WTC11 (cell line): ENCODE data around the gene TUBB1. TPM values are rescaled to one million over a fixed set of nuclear protein-coding genes. Genes with fewer than 3 reads are reported as not detected.

ENCODE experiments used
- ATAC-seq: fragments of 200-7000 bp; cut with Tn5 transposase; 2 replicates; pipeline ENCODE4 v1.10.0; 2021; ENCODE audit warnings: mild to moderate bottlenecking, moderate library complexity
- CTCF ChIA-PET: fragments of 300-600 bp; sonication (Branson Sonifier 250); formaldehyde crosslinking; loops from one replicate; lab custom pipeline; 2021; ENCODE audit warnings: antibody characterized with exemption; lab: Charles Lee
- POLR2A ChIA-PET: fragments of 350-600 bp; sonication (Branson Sonifier 250); formaldehyde crosslinking; loops from one replicate; lab custom pipeline; 2021; ENCODE audit warnings: antibody characterized with exemption; lab: Charles Lee
- DNase-seq: peaks from one replicate; pipeline ENCODE4 v3.0.0; 2021; ENCODE audit warnings: low spot score
- H3K27ac Mint-ChIP-seq: 2 replicates; pipeline ENCODE4 v1.8.0; 2021; ENCODE audit warnings: mixed read lengths
- H3K27me3 Mint-ChIP-seq: 2 replicates; pipeline ENCODE4 v1.8.0; 2021; ENCODE audit warnings: low read depth, mild to moderate bottlenecking, moderate library complexity, mixed read lengths
- H3K36me3 Mint-ChIP-seq: 2 replicates; pipeline ENCODE4 v1.8.0; 2021; ENCODE audit warnings: mixed read lengths
- H3K4me1 Mint-ChIP-seq: 2 replicates; pipeline ENCODE4 v1.8.0; 2022; ENCODE audit warnings: mixed read lengths
- H3K4me3 Mint-ChIP-seq: 2 replicates; pipeline ENCODE4 v1.8.0; 2021; ENCODE audit warnings: mild to moderate bottlenecking, moderate library complexity, mixed read lengths
- H3K9me3 Mint-ChIP-seq: 2 replicates; pipeline ENCODE4 v1.8.0; 2021; ENCODE audit warnings: mixed read lengths
- EMX1 ChIP-seq: fragments of 250-450 bp; sonication (Bioruptor Pico); IDR thresholded peaks from 2 replicates; pipeline ENCODE4 v1.8.0; 2021; ENCODE audit warnings: mild to moderate bottlenecking
- ESRRA ChIP-seq: sonication (generic); formaldehyde crosslinking; IDR thresholded peaks from 2 replicates; pipeline ENCODE4 v1.8.1; 2022; ENCODE audit warnings: mild to moderate bottlenecking, missing genetic modification reagents, borderline replicate concordance
- FOXK1 ChIP-seq: sonication (generic); formaldehyde crosslinking; IDR thresholded peaks from 2 replicates; pipeline ENCODE4 v1.8.0; 2022; ENCODE audit warnings: mild to moderate bottlenecking, moderate library complexity, missing genetic modification reagents
- KAT7 ChIP-seq: sonication (generic); formaldehyde crosslinking; IDR thresholded peaks from 2 replicates; pipeline ENCODE4 v1.8.1; 2023; ENCODE audit warnings: missing genetic modification reagents, mild to moderate bottlenecking, borderline replicate concordance
- MLX ChIP-seq: sonication (generic); formaldehyde crosslinking; IDR thresholded peaks from 2 replicates; pipeline ENCODE4 v1.8.1; 2023; ENCODE audit warnings: mild to moderate bottlenecking, missing genetic modification reagents, moderate library complexity
- MXD4 ChIP-seq: fragments of 250-450 bp; sonication (Bioruptor Pico); IDR thresholded peaks from 2 replicates; pipeline ENCODE4 v1.8.0; 2021; ENCODE audit warnings: mild to moderate bottlenecking, moderate library complexity, borderline replicate concordance
- MYBL2 ChIP-seq: sonication (generic); formaldehyde crosslinking; IDR thresholded peaks from 2 replicates; pipeline ENCODE4 v1.8.1; 2023; ENCODE audit warnings: mild to moderate bottlenecking, moderate library complexity, missing genetic modification reagents
- NR1H2 ChIP-seq: sonication (generic); formaldehyde crosslinking; IDR thresholded peaks from 2 replicates; pipeline ENCODE4 v1.9.0; 2021; ENCODE audit warnings: mild to moderate bottlenecking, moderate library complexity, missing genetic modification reagents
- OVOL2 ChIP-seq: fragments of 250-450 bp; sonication (Bioruptor Pico); IDR thresholded peaks from 2 replicates; pipeline ENCODE4 v1.9.0; 2021; ENCODE audit warnings: mild to moderate bottlenecking, borderline replicate concordance
- SMAD4 ChIP-seq: sonication (generic); formaldehyde crosslinking; IDR thresholded peaks from 2 replicates; pipeline ENCODE4 v1.8.0; 2022; ENCODE audit warnings: mild to moderate bottlenecking, missing genetic modification reagents
- SOX15 ChIP-seq: fragments of 250-450 bp; sonication (Bioruptor Pico); IDR thresholded peaks from 2 replicates; pipeline ENCODE4 v1.9.0; 2021; ENCODE audit warnings: mild to moderate bottlenecking
- SP1 ChIP-seq: sonication (generic); formaldehyde crosslinking; conservative IDR thresholded peaks from 2 replicates; pipeline ENCODE4 v1.8.1; 2022; ENCODE audit warnings: missing genetic modification reagents
- ZBTB21 ChIP-seq: sonication (generic); formaldehyde crosslinking; IDR thresholded peaks from 2 replicates; pipeline ENCODE4 v1.8.1; 2023; ENCODE audit warnings: mild to moderate bottlenecking, missing genetic modification reagents, borderline replicate concordance
- ZNF219 ChIP-seq: sonication (generic); formaldehyde crosslinking; IDR thresholded peaks from 2 replicates; pipeline ENCODE4 v1.8.0; 2023; ENCODE audit warnings: missing genetic modification reagents, mild to moderate bottlenecking, borderline replicate concordance
- ZNF232 ChIP-seq: sonication (generic); formaldehyde crosslinking; IDR thresholded peaks from 2 replicates; pipeline ENCODE4 v1.8.0; 2022; ENCODE audit warnings: mild to moderate bottlenecking, missing genetic modification reagents
- ZNF416 ChIP-seq: fragments of 250-450 bp; sonication (Bioruptor Pico); IDR thresholded peaks from 2 replicates; pipeline ENCODE4 v1.9.0; 2021; ENCODE audit warnings: mild to moderate bottlenecking, inconsistent platforms
- ZNF671 ChIP-seq: fragments of 250-450 bp; sonication (Bioruptor Pico); IDR thresholded peaks from 2 replicates; pipeline ENCODE4 v1.8.0; 2021; ENCODE audit warnings: mild to moderate bottlenecking
- total RNA-seq: library from RNA; stranded (reverse); gene quantifications from 3 replicates; pipeline ENCODE4 v1.2.3, GENCODE V29; 2021
- TF ChIP-seq, protein P1 (sequence below): fragments of 250-450 bp; sonication (Bioruptor Pico); IDR thresholded peaks from 2 replicates; pipeline ENCODE4 v1.8.0; 2021; ENCODE audit warnings: mild to moderate bottlenecking
- TF ChIP-seq, protein P2 (sequence below): sonication (generic); formaldehyde crosslinking; IDR thresholded peaks from 2 replicates; pipeline ENCODE4 v1.8.0; 2023; ENCODE audit warnings: mild to moderate bottlenecking, missing genetic modification reagents
- TF ChIP-seq, protein P3 (sequence below): sonication (generic); formaldehyde crosslinking; IDR thresholded peaks from 2 replicates; pipeline ENCODE4 v1.8.1; 2023; ENCODE audit warnings: mild to moderate bottlenecking, missing genetic modification reagents, borderline replicate concordance
- TF ChIP-seq, protein P4 (sequence below): sonication (generic); formaldehyde crosslinking; IDR thresholded peaks from 2 replicates; pipeline ENCODE4 v1.8.1; 2023; ENCODE audit warnings: mild to moderate bottlenecking, missing genetic modification reagents
- TF ChIP-seq, protein P5 (sequence below): sonication (generic); formaldehyde crosslinking; IDR thresholded peaks from 2 replicates; pipeline ENCODE4 v1.8.1; 2023; ENCODE audit warnings: mild to moderate bottlenecking, missing genetic modification reagents, moderate library complexity

Gene TUBB1
- total RNA-seq, 1 experiment from 2014 or later = not detected

DNA sequence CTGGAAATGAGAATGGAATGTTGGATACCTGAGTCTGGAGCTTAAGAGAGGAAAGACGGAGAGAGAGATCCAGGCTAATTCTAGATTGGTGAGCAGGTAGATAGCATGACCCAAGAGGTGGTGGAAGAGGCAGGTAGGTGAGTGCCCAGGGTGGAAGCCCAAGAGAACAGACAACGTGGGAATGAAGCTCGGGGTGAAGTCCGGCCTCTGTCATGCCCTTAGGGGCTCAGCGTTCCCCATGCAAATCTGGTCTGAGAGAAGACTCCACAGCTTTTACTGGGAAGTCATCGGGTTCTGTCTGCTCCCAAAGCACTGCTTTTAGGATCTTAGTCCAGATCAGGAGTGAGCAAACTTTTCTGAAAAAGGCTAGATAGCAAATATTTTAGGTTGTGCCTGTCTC is 34.5 kb upstream of the TUBB1 start (continued):
- TF ChIP-seq, protein P1, sequence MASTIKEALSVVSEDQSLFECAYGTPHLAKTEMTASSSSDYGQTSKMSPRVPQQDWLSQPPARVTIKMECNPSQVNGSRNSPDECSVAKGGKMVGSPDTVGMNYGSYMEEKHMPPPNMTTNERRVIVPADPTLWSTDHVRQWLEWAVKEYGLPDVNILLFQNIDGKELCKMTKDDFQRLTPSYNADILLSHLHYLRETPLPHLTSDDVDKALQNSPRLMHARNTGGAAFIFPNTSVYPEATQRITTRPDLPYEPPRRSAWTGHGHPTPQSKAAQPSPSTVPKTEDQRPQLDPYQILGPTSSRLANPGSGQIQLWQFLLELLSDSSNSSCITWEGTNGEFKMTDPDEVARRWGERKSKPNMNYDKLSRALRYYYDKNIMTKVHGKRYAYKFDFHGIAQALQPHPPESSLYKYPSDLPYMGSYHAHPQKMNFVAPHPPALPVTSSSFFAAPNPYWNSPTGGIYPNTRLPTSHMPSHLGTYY (CRISPR knock-in tag) = no peak
- TF ChIP-seq, all 79 proteins: peak for 0

- ChIA-PET CTCF (interaction anchor here (1.4 kb wide), 1 partner anchor 12 kb away, joined by 3 read pairs; no protein-coding TSS in a partner anchor), POLR2A (no interaction called here)
- H3K27me3 Mint-ChIP-seq = no peaks in the 10 kb centered on the region
- H3K4me3 Mint-ChIP-seq = no peak overlapping the region
- H3K9me3 Mint-ChIP-seq = no peaks in the 10 kb centered on the region
- peaks cover 19% of the 10 kb centered on the region for H3K4me1 Mint-ChIP-seq
- TF ChIP-seq ZNF416 (CRISPR knock-in tag) = no peak
- TF ChIP-seq SMAD4 = no peak
- TF ChIP-seq KAT7 (CRISPR knock-in tag) = no peak
- TF ChIP-seq SP1 (CRISPR knock-in tag) = no peak
- TF ChIP-seq, protein P2, sequence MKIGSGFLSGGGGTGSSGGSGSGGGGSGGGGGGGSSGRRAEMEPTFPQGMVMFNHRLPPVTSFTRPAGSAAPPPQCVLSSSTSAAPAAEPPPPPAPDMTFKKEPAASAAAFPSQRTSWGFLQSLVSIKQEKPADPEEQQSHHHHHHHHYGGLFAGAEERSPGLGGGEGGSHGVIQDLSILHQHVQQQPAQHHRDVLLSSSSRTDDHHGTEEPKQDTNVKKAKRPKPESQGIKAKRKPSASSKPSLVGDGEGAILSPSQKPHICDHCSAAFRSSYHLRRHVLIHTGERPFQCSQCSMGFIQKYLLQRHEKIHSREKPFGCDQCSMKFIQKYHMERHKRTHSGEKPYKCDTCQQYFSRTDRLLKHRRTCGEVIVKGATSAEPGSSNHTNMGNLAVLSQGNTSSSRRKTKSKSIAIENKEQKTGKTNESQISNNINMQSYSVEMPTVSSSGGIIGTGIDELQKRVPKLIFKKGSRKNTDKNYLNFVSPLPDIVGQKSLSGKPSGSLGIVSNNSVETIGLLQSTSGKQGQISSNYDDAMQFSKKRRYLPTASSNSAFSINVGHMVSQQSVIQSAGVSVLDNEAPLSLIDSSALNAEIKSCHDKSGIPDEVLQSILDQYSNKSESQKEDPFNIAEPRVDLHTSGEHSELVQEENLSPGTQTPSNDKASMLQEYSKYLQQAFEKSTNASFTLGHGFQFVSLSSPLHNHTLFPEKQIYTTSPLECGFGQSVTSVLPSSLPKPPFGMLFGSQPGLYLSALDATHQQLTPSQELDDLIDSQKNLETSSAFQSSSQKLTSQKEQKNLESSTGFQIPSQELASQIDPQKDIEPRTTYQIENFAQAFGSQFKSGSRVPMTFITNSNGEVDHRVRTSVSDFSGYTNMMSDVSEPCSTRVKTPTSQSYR (CRISPR knock-in tag) = no peak
- ATAC-seq (no peak), DNase-seq (no peak)
- H3K36me3 Mint-ChIP-seq = peaks cover 46% of the 10 kb centered on the region
- no peak overlapping the region for H3K27ac Mint-ChIP-seq
Observed at GRCh38 chr20:58985656-58986055, 33.6 kb upstream of the TUBB1 start.

DNA sequence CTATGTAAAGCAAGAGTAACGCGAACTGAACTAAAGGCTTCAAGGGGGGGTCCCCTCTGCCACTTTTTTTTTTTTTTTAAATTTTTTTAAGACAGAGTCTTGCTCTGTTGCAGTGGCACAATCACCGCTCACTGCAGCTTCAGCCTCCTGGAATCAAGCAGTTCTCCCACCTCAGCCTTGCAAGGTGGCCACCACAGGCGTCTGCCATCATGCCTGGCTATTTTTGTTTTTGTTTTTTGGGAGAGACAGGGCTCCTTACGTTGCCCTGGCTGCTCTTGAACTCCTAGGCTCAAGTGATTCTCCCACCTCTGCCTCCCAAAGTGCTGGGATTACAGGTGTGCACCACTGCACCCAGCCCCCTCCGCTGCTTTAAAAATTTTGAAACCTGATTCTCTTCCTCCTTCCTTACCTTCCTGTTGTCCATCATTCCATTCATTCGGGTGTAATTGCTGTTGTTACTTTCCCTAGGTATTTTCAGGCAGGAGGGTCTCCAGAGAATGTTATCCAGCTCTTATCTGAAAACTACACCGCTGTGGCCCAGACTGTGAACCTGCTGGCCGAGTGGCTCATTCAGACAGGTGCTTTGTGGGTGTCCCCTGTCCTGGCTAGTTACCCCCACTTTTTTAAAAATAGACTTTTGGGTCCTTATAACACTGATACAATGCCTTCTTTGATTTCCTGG is 32.8 kb upstream of the TUBB1 start:
- CTCF ChIA-PET = no interaction called here
- no peak for ATAC-seq

GRCh38 chr20:58986968-58987517 is 32.2 kb upstream of the TUBB1 start:
- Mint-ChIP-seq H3K36me3 (peaks cover 60% of the 10 kb centered on the region), H3K9me3 (no peaks in the 10 kb centered on the region), H3K4me3 (no peak overlapping the region), H3K27me3 (no peaks in the 10 kb centered on the region), H3K4me1 (peaks cover 19% of the 10 kb centered on the region), H3K27ac (no peak overlapping the region)
- DNase-seq = no peak
- no peak for ATAC-seq
- CTCF ChIA-PET = no interaction called here
- POLR2A ChIA-PET = no interaction called here
- no peak for TF ChIP-seq FOXK1 (CRISPR knock-in tag)
- TF ChIP-seq SOX15 (CRISPR knock-in tag) = no peak
- TF ChIP-seq, protein P3, sequence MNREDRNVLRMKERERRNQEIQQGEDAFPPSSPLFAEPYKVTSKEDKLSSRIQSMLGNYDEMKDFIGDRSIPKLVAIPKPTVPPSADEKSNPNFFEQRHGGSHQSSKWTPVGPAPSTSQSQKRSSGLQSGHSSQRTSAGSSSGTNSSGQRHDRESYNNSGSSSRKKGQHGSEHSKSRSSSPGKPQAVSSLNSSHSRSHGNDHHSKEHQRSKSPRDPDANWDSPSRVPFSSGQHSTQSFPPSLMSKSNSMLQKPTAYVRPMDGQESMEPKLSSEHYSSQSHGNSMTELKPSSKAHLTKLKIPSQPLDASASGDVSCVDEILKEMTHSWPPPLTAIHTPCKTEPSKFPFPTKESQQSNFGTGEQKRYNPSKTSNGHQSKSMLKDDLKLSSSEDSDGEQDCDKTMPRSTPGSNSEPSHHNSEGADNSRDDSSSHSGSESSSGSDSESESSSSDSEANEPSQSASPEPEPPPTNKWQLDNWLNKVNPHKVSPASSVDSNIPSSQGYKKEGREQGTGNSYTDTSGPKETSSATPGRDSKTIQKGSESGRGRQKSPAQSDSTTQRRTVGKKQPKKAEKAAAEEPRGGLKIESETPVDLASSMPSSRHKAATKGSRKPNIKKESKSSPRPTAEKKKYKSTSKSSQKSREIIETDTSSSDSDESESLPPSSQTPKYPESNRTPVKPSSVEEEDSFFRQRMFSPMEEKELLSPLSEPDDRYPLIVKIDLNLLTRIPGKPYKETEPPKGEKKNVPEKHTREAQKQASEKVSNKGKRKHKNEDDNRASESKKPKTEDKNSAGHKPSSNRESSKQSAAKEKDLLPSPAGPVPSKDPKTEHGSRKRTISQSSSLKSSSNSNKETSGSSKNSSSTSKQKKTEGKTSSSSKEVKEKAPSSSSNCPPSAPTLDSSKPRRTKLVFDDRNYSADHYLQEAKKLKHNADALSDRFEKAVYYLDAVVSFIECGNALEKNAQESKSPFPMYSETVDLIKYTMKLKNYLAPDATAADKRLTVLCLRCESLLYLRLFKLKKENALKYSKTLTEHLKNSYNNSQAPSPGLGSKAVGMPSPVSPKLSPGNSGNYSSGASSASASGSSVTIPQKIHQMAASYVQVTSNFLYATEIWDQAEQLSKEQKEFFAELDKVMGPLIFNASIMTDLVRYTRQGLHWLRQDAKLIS (CRISPR knock-in tag) = no peak
- no peak for TF ChIP-seq OVOL2
- TF ChIP-seq, protein P4, sequence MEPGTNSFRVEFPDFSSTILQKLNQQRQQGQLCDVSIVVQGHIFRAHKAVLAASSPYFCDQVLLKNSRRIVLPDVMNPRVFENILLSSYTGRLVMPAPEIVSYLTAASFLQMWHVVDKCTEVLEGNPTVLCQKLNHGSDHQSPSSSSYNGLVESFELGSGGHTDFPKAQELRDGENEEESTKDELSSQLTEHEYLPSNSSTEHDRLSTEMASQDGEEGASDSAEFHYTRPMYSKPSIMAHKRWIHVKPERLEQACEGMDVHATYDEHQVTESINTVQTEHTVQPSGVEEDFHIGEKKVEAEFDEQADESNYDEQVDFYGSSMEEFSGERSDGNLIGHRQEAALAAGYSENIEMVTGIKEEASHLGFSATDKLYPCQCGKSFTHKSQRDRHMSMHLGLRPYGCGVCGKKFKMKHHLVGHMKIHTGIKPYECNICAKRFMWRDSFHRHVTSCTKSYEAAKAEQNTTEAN = no peak
- no peak for TF ChIP-seq EMX1 (CRISPR knock-in tag)
- TF ChIP-seq, protein P5, sequence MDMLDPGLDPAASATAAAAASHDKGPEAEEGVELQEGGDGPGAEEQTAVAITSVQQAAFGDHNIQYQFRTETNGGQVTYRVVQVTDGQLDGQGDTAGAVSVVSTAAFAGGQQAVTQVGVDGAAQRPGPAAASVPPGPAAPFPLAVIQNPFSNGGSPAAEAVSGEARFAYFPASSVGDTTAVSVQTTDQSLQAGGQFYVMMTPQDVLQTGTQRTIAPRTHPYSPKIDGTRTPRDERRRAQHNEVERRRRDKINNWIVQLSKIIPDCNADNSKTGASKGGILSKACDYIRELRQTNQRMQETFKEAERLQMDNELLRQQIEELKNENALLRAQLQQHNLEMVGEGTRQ (CRISPR knock-in tag) = no peak
- no peak for TF ChIP-seq NR1H2 (CRISPR knock-in tag)
- no peak for TF ChIP-seq SP1 (CRISPR knock-in tag)

More for the DNA sequence above, 32.8 kb upstream of the TUBB1 start:
- Mint-ChIP-seq H3K9me3 (no peaks in the 10 kb centered on the region), H3K27ac (no peak overlapping the region), H3K27me3 (no peaks in the 10 kb centered on the region), H3K4me1 (peaks cover 19% of the 10 kb centered on the region), H3K4me3 (no peak overlapping the region), H3K36me3 (peaks cover 54% of the 10 kb centered on the region)
- POLR2A ChIA-PET = no interaction called here
- TF ChIP-seq ESRRA (CRISPR knock-in tag) (no peak), MXD4 (CRISPR knock-in tag) (no peak), ZNF219 (no peak), MYBL2 (CRISPR knock-in tag) (no peak), MLX (no peak), ZBTB21 (CRISPR knock-in tag) (no peak), ZNF671 (CRISPR knock-in tag) (no peak), ZNF232 (no peak)
- no peak for DNase-seq
